ENCODE measurements around the gene GSK3B. TPM values are rescaled to one million over a fixed set of nuclear protein-coding genes. Genes with fewer than 3 reads are reported as not detected.
"Not testable (repeated sequence)": the region's sequence is repeated elsewhere in the genome, so short reads cannot be mapped to it uniquely, and the experiment has no call there.

GSK3B gene
- total RNA-seq, 1 experiment from 2014 or later: 56.6 TPM

DNA sequence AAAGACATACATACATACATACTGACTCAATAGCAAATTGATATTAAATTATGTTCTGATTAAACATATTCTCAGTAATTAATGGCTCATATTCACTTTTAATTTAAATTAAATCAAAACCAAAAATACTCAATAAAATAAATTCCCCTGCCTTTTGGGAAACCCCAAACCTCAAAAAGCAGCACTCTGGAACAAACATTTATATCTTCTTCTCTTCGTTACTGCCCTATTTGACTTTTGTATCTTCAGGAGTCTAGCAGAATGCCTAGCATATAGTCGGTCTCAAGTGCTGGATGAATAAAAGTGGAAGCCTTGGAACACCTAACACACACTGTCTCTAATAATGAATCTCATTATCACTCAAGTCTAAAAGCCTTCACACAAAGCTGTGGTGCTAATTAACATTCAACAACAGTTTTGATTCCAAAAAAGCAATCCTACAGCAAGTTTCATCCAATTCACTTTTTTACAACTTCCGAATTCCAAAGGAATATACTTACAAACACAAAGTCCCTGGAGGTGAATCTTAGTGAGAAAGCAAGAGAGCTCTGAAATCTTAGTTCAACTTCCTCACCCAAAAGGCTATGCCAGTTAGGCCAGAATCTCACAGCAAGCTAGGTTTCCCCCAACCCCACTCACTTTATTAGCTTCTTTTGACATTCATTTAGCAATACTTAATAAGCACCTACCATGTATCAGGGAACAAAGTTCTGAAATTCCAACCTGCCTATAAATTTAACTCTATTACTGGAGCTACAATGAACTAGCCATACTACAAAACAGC is 35.0 kb downstream of the GSK3B start:
- BruUV-seq (replicated peaks): no TSS peak
- Histone ChIP-seq H3K36me3 (ENCODE audit: insufficient read depth, low read length, poor library complexity, severe bottlenecking) (no peaks in the 10 kb centered on the region), H3K9me3 (ENCODE audit: low read depth, low read length, poor library complexity, severe bottlenecking) (no peaks in the 10 kb centered on the region), H3K4me1 (ENCODE audit: insufficient read depth, low read length, poor library complexity, severe bottlenecking) (peaks cover 20% of the 10 kb centered on the region), H3K27me3 (replicated peaks; ENCODE audit: insufficient read depth, low read depth, low read length, poor library complexity) (no peaks in the 10 kb centered on the region), H3K27ac (ENCODE audit: low read depth, low read length, poor library complexity, severe bottlenecking) (no peak overlapping the region), H3K4me3 (ENCODE audit: low read depth, low read length, poor library complexity, severe bottlenecking) (no peak overlapping the region)
- TF ChIP-seq EZH2 (IDR thresholded peaks at IDR 0.05; ENCODE audit: borderline replicate concordance, low read depth, low read length, poor library complexity, severe bottlenecking): no peak
- TF ChIP-seq, protein P1, sequence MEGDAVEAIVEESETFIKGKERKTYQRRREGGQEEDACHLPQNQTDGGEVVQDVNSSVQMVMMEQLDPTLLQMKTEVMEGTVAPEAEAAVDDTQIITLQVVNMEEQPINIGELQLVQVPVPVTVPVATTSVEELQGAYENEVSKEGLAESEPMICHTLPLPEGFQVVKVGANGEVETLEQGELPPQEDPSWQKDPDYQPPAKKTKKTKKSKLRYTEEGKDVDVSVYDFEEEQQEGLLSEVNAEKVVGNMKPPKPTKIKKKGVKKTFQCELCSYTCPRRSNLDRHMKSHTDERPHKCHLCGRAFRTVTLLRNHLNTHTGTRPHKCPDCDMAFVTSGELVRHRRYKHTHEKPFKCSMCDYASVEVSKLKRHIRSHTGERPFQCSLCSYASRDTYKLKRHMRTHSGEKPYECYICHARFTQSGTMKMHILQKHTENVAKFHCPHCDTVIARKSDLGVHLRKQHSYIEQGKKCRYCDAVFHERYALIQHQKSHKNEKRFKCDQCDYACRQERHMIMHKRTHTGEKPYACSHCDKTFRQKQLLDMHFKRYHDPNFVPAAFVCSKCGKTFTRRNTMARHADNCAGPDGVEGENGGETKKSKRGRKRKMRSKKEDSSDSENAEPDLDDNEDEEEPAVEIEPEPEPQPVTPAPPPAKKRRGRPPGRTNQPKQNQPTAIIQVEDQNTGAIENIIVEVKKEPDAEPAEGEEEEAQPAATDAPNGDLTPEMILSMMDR (conservative IDR thresholded peaks at IDR 0.05; ENCODE audit: low read depth, low read length): no peak
- ChIA-PET CTCF (no interaction called here), POLR2A (ENCODE audit: low non-redundant PET) (no interaction called here)
- peak; percentile 63 for DNase-seq (ENCODE audit: low spot score)
- intact Hi-C loops (cut with micrococcal nuclease; ENCODE audit: unreplicated experiment): no loop called here

- no peak for TF ChIP-seq EZH2 (IDR thresholded peaks at IDR 0.05; ENCODE audit: borderline replicate concordance, low read depth, low read length, poor library complexity, severe bottlenecking)
- TF ChIP-seq, protein P1 (conservative IDR thresholded peaks at IDR 0.05; ENCODE audit: low read depth, low read length): no peak
- H3K27me3 ChIP-seq (replicated peaks; ENCODE audit: insufficient read depth, low read depth, low read length, poor library complexity): no peaks in the 10 kb centered on the region
- DNase-seq (ENCODE audit: low spot score): no peak
- no TSS peak for BruUV-seq (replicated peaks)
- H3K9me3 ChIP-seq (ENCODE audit: low read depth, low read length, poor library complexity, severe bottlenecking): no peaks in the 10 kb centered on the region
- H3K4me1 ChIP-seq (ENCODE audit: insufficient read depth, low read length, poor library complexity, severe bottlenecking): peaks cover 20% of the 10 kb centered on the region
- POLR2A ChIA-PET (ENCODE audit: low non-redundant PET): no interaction called here
- CTCF ChIA-PET: no interaction called here
- H3K4me3 ChIP-seq (ENCODE audit: low read depth, low read length, poor library complexity, severe bottlenecking): no peak overlapping the region
- H3K36me3 ChIP-seq (ENCODE audit: insufficient read depth, low read length, poor library complexity, severe bottlenecking): no peaks in the 10 kb centered on the region
- no peak overlapping the region for H3K27ac ChIP-seq (ENCODE audit: low read depth, low read length, poor library complexity, severe bottlenecking)
- intact Hi-C loops (cut with micrococcal nuclease; ENCODE audit: unreplicated experiment): no loop called here
These were observed 36.6 kb downstream of the GSK3B start for GRCh38 chr3:120057626-120058025.

DNA sequence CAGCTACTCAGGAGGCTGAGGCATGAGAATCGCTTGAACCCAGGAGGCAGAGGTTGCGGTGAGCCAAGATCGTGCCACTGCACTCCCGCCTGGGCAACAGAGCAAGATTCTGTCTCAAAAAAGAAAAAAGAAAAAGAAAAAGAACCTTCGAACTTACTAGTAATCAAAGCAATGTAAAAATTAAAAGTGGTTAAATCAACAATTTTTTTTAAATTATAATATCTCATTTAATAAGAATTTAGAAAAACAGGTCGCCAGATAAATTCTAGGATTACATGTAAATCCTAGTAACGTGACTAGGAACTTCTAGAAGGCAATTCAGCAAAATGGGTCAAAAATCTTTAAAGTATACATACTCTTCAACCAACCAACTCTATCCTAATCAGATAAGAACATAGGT is 37.2 kb downstream of the GSK3B start:
- TF ChIP-seq, protein P1 (conservative IDR thresholded peaks at IDR 0.05; ENCODE audit: low read depth, low read length): no peak
- TF ChIP-seq EZH2 (IDR thresholded peaks at IDR 0.05; ENCODE audit: borderline replicate concordance, low read depth, low read length, poor library complexity, severe bottlenecking): no peak
- Histone ChIP-seq H3K4me3 (ENCODE audit: low read depth, low read length, poor library complexity, severe bottlenecking) (no peak overlapping the region), H3K36me3 (ENCODE audit: insufficient read depth, low read length, poor library complexity, severe bottlenecking) (no peaks in the 10 kb centered on the region), H3K4me1 (ENCODE audit: insufficient read depth, low read length, poor library complexity, severe bottlenecking) (peaks cover 20% of the 10 kb centered on the region), H3K27ac (ENCODE audit: low read depth, low read length, poor library complexity, severe bottlenecking) (no peak overlapping the region), H3K9me3 (ENCODE audit: low read depth, low read length, poor library complexity, severe bottlenecking) (no peaks in the 10 kb centered on the region), H3K27me3 (replicated peaks; ENCODE audit: insufficient read depth, low read depth, low read length, poor library complexity) (no peaks in the 10 kb centered on the region)
- POLR2A ChIA-PET (ENCODE audit: low non-redundant PET): no interaction called here
- CTCF ChIA-PET: no interaction called here
- intact Hi-C loops (cut with micrococcal nuclease; ENCODE audit: unreplicated experiment): no loop called here
- DNase-seq (ENCODE audit: low spot score): no peak
- no TSS peak for BruUV-seq (replicated peaks)

DNA sequence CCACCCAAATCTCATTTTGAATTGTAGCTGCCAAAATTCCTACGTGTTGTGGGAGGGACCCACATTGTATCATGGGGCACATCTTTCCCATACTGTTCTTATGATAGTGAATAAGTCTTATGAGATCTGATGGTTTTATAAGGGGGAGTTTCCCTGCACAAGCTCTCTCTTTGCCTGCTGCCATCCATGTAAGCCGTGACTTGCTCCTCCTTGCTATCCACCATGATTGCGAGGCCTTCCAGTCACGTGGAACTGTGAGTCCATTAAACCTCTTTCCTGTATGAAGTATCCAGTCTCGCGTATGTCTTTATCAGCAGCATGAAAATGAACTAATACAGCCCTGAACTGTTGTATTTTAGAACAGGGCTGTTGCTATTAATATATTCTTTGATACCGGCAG is 40.6 kb downstream of the GSK3B start:
- H3K27me3 ChIP-seq (replicated peaks; ENCODE audit: insufficient read depth, low read depth, low read length, poor library complexity); CTCF ChIA-PET; H3K36me3 ChIP-seq (ENCODE audit: insufficient read depth, low read length, poor library complexity, severe bottlenecking); H3K27ac ChIP-seq (ENCODE audit: low read depth, low read length, poor library complexity, severe bottlenecking); DNase-seq (ENCODE audit: low spot score); BruUV-seq (replicated peaks); POLR2A ChIA-PET (ENCODE audit: low non-redundant PET); H3K9me3 ChIP-seq (ENCODE audit: low read depth, low read length, poor library complexity, severe bottlenecking); H3K4me3 ChIP-seq (ENCODE audit: low read depth, low read length, poor library complexity, severe bottlenecking); intact Hi-C loops (cut with micrococcal nuclease; ENCODE audit: unreplicated experiment): not testable (repeated sequence)
- peaks cover 11% of the 10 kb centered on the region for H3K4me1 ChIP-seq (ENCODE audit: insufficient read depth, low read length, poor library complexity, severe bottlenecking)
